K562 (cell line): ENCODE measurements around the gene SLC1A2. TPM values are rescaled to one million over a fixed set of nuclear protein-coding genes. Genes with fewer than 3 reads are reported as not detected.

Experiments
- CCAR2 ChIP-seq: fragments of 200-400 bp; formaldehyde crosslinking; IDR thresholded peaks from 2 replicates; pipeline ENCODE4 v1.6.1; 2017; ENCODE audit warnings: mild to moderate bottlenecking, low read depth, low read length
- CEBPB ChIP-seq: fragments of 450-650 bp; IDR thresholded peaks from 2 replicates; pipeline ENCODE4 v1.6.1; 2016; ENCODE audit warnings: missing genetic modification characterization, missing compliant biosample characterization
- ETS2 ChIP-seq: IDR thresholded peaks from 2 replicates; pipeline ENCODE4 v1.6.1; 2016; ENCODE audit warnings: borderline replicate concordance, missing genetic modification characterization, mild to moderate bottlenecking, moderate library complexity, missing compliant biosample characterization; ENCODE audit not compliant: poor library complexity, severe bottlenecking
- GTF2B ChIP-seq: IDR thresholded peaks from 2 replicates; pipeline ENCODE4 v1.6.1; 2011; ENCODE audit not compliant: insufficient read length; ENCODE audit errors: extremely low read depth
- HINFP ChIP-seq: fragments of 450-650 bp; conservative IDR thresholded peaks from 2 replicates; pipeline ENCODE4 v1.6.1; 2016; ENCODE audit warnings: missing genetic modification characterization, low read depth, mild to moderate bottlenecking, control low read depth, missing compliant biosample characterization
- ILK ChIP-seq: fragments of 450-650 bp; IDR thresholded peaks from 2 replicates; pipeline ENCODE4 v1.6.1; 2016; ENCODE audit warnings: missing genetic modification characterization, low read depth, mild to moderate bottlenecking, missing compliant biosample characterization, moderate library complexity, borderline replicate concordance
- KDM2B ChIP-seq: fragments of 250-450 bp; sonication (Bioruptor Pico); IDR thresholded peaks from 2 replicates; pipeline ENCODE4 v1.8.0; 2021; ENCODE audit warnings: mild to moderate bottlenecking, moderate library complexity
- MEF2D ChIP-seq: conservative IDR thresholded peaks from 2 replicates; pipeline ENCODE4 v1.6.1; 2016; ENCODE audit warnings: low read depth, missing genetic modification characterization, missing compliant biosample characterization
- NFRKB ChIP-seq: fragments of 450-650 bp; IDR thresholded peaks from 2 replicates; pipeline ENCODE4 v1.6.1; 2016; ENCODE audit warnings: low read depth
- NFYB ChIP-seq: IDR thresholded peaks from 2 replicates; pipeline ENCODE4 v1.6.1; 2011; ENCODE audit warnings: mild to moderate bottlenecking, moderate library complexity; ENCODE audit not compliant: insufficient read length; ENCODE audit errors: extremely low read depth
- NONO ChIP-seq, 2 experiments: fragments of 200-400 bp in 1 of 2; fragments of 450-650 bp in 1 of 2; formaldehyde crosslinking in 1 of 2; IDR thresholded peaks; 2 replicates each; pipeline ENCODE4 v1.6.1; 2017; ENCODE audit warnings: low read depth in 2 of 2, mild to moderate bottlenecking in 2 of 2, moderate library complexity in 2 of 2, low read length in 1 of 2
- RAD51 ChIP-seq: fragments of 450-650 bp; IDR thresholded peaks from 2 replicates; pipeline ENCODE4 v1.7.1; 2016; ENCODE audit warnings: low read depth, mild to moderate bottlenecking, borderline replicate concordance
- RBM17 ChIP-seq: fragments of 200-400 bp; formaldehyde crosslinking; IDR thresholded peaks from 2 replicates; pipeline ENCODE4 v1.6.1; 2017; ENCODE audit warnings: low read depth, mild to moderate bottlenecking, low read length, borderline replicate concordance
- SAFB2 ChIP-seq: fragments of 200-400 bp; formaldehyde crosslinking; IDR thresholded peaks from 2 replicates; pipeline ENCODE4 v1.6.1; 2018; ENCODE audit warnings: borderline replicate concordance, low read length, low read depth, moderate library complexity; ENCODE audit not compliant: severe bottlenecking
- TAF15 ChIP-seq: fragments of 200-400 bp; formaldehyde crosslinking; IDR thresholded peaks from 2 replicates; pipeline ENCODE4 v1.6.1; 2017; ENCODE audit warnings: mild to moderate bottlenecking, low read depth, low read length, moderate library complexity
- TAF9B ChIP-seq: fragments of 450-650 bp; IDR thresholded peaks from 2 replicates; pipeline ENCODE4 v1.6.1; 2018; ENCODE audit warnings: mild to moderate bottlenecking; ENCODE audit not compliant: partially characterized antibody
- ZC3H4 ChIP-seq: sonication (generic); formaldehyde crosslinking; IDR thresholded peaks from 2 replicates; pipeline ENCODE4 v1.9.0; 2021; ENCODE audit warnings: missing genetic modification reagents, borderline replicate concordance
- ZNF146 ChIP-seq: IDR thresholded peaks from one replicate; pipeline ENCODE4 v1.6.1; 2018; ENCODE audit warnings: missing compliant biosample characterization; ENCODE audit not compliant: unreplicated experiment
- ZNF253 ChIP-seq: fragments of 250-450 bp; sonication (Bioruptor Pico); conservative IDR thresholded peaks from 2 replicates; pipeline ENCODE4 v1.6.1; 2021; ENCODE audit warnings: mild to moderate bottlenecking
- ZNF277 ChIP-seq: fragments of 250-450 bp; sonication (Bioruptor Pico); IDR thresholded peaks from 2 replicates; pipeline ENCODE4 v1.8.0; 2022; ENCODE audit warnings: inconsistent platforms, mild to moderate bottlenecking, moderate library complexity, borderline replicate concordance
- ZNF583 ChIP-seq: fragments of 250-450 bp; sonication (Bioruptor Pico); IDR thresholded peaks from 2 replicates; pipeline ENCODE4 v1.4.0; 2020
- ZNF79 ChIP-seq: fragments of 250-450 bp; sonication (Bioruptor Pico); IDR thresholded peaks from 2 replicates; pipeline ENCODE4 v1.4.0; 2020; ENCODE audit warnings: low read depth, mild to moderate bottlenecking, moderate library complexity
- polyA plus RNA-seq, 8 experiments: library from polyadenylated mRNA; depleted of rRNA in 4 of 8; stranded (reverse) in 5 of 8; unstranded in 3 of 8; fragments of >200 nt; fragmentation: Nextera tagmentation in 2 of 8; fragmentation: Illumina TruSeq in 1 of 8; extraction: Ambion mirVana in 2 of 8; extraction: Trizol in 1 of 8; gene quantifications; 2 replicates each; pipeline versions ENCODE4 v1.2.1 to v1.2.3, GENCODE V29; 2011 to 2014; ENCODE audit warnings: inconsistent platforms in 1 of 8, missing spikeins in 1 of 8
- total RNA-seq, 7 experiments: library from RNA; depleted of rRNA in 6 of 7; stranded (reverse); fragments of >200 nt in 6 of 7; fragmentation: Illumina TruSeq in 2 of 7; extraction: Trizol in 2 of 7; gene quantifications; 2 replicates each; pipeline versions ENCODE4 v1.2.1 to v1.2.3, GENCODE V29; 2011 to 2021; ENCODE audit warnings: low replicate concordance in 1 of 7
- TF ChIP-seq, protein P1 (sequence below): sonication (generic); formaldehyde crosslinking; IDR thresholded peaks from 2 replicates; pipeline ENCODE4 v1.8.1; 2023; ENCODE audit warnings: mild to moderate bottlenecking, missing genetic modification reagents

Gene SLC1A2
- total and polyA plus RNA-seq, 9 of the 15 experiments (the other 6 are each of a cell fraction or from before 2014, with no cell fraction given), result 0.03 to 0.07 (median 0.04) TPM; not detected in 5

DNA sequence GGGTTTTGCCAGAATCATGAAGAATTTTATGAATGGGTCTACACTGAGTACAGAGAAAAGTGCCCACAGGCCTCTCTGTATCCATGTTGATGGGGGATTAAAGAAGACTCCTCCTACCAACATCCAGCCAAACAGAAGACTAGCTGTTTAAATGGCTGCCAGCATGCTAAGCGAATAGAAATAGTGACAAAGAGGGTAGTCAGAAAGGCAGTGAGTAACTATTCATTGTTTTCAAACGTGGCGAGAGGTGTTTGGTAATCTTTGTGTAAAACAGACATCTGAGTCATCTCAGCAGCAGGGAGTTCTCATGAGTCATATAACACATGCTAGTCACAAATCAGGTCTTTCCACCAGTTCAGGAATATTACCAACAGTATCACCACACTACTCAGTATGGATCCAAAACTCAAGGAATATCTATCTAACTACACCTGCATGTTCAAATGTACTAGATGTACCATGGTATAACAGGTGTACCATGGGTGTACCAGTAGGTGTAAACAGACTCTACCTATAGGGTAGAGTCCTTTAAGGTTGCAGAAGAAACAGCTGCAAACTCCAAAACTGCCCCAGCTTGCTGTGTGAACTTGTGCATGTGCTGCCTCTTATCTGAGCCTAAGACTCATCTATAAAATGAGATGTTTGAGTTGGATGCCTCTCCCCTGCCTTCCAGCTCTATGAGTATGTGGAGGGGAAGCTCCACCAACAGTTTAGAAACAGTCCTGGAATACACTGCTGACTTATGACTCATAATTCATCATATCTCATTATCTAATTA, 82.0 kb downstream of the SLC1A2 start (continued):
- 0 out of 2 replicates have a peak, but pooled peaks have one; percentile 13 for TF ChIP-seq CEBPB (tag)
- TF ChIP-seq ZNF583, result no peak
- TF ChIP-seq TAF9B, result no peak
- TF ChIP-seq RAD51, result no peak
- TF ChIP-seq NFYB, result no peak
- TF ChIP-seq ETS2 (tag), result no peak
- TF ChIP-seq NONO (IDR thresholded peaks at IDR 0.05; ENCODE audit: low read depth in 2 of 2, low read length in 1 of 2), result no peak
- no peak for TF ChIP-seq ZNF277 (CRISPR knock-in tag)
- TF ChIP-seq, protein P1, sequence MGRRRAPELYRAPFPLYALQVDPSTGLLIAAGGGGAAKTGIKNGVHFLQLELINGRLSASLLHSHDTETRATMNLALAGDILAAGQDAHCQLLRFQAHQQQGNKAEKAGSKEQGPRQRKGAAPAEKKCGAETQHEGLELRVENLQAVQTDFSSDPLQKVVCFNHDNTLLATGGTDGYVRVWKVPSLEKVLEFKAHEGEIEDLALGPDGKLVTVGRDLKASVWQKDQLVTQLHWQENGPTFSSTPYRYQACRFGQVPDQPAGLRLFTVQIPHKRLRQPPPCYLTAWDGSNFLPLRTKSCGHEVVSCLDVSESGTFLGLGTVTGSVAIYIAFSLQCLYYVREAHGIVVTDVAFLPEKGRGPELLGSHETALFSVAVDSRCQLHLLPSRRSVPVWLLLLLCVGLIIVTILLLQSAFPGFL (CRISPR knock-in tag), result no peak
- no peak for TF ChIP-seq ZNF253 (CRISPR knock-in tag)
- peak; percentile 74; the same call in 1 of the 2 replicates for TF ChIP-seq ZNF79
- TF ChIP-seq TAF15, result no peak
- no peak for TF ChIP-seq KDM2B
- no peak for TF ChIP-seq GTF2B
- TF ChIP-seq RBM17, result no peak
- TF ChIP-seq CCAR2, result no peak
- TF ChIP-seq HINFP (tag), result peak; percentile 78
- TF ChIP-seq MEF2D, result peak; percentile 90
- TF ChIP-seq NFRKB, result no peak
- TF ChIP-seq ZNF146 (CRISPR knock-in tag), result no peak
- TF ChIP-seq SAFB2, result no peak
- 0 out of 2 replicates have a peak, but pooled peaks have one; percentile 26 for TF ChIP-seq ILK (tag)
- no peak for TF ChIP-seq ZC3H4 (CRISPR knock-in tag)
